Measurements from ENCODE around the gene WNT2B. TPM values are rescaled to one million over a fixed set of nuclear protein-coding genes. Genes with fewer than 3 reads are reported as not detected.

WNT2B gene
- total RNA-seq, 2 donors from 2014 or later: 1.6 to 3.9 TPM

- intact Hi-C loops (cut with DNase I): no loop called here
- Histone ChIP-seq H3K4me1 (peaks cover 18% of the 10 kb centered on the region), H3K4me3 (no peak overlapping the region), H3K36me3 (replicated peaks in 1 of 2; ENCODE audit: insufficient read depth in 1 of 2, low read depth in 2 of 2) (no peaks in the 10 kb centered on the region), H3K27me3 (peaks cover 0 to 10% of the 10 kb centered on the region in 2 donors), H3K9me3 (no peaks in the 10 kb centered on the region), H3K27ac (no peak overlapping the region)
- ATAC-seq (no peak), DNase-seq (no peak)
- 66 to 67% methylated on average over 8 to 16 of the region's 16 CpGs for WGBS, 2 donors
- TF ChIP-seq CTCF (IDR thresholded peaks at IDR 0.05) (no peak), POLR2A (IDR thresholded peaks at IDR 0.05) (no peak)
Observed at GRCh38 chr1:112509660-112510178, 954 bp downstream of the WNT2B start.

- Histone ChIP-seq H3K36me3 (replicated peaks in 1 of 2; ENCODE audit: insufficient read depth in 1 of 2, low read depth in 2 of 2) (no peaks in the 10 kb centered on the region), H3K27ac (no peak overlapping the region), H3K27me3 (peaks cover 0 to 10% of the 10 kb centered on the region in 2 donors), H3K4me1 (peaks cover 20% of the 10 kb centered on the region), H3K4me3 (no peak overlapping the region), H3K9me3 (no peaks in the 10 kb centered on the region)
- DNase-seq (no peak), ATAC-seq (no peak)
- TF ChIP-seq POLR2A (IDR thresholded peaks at IDR 0.05): no peak
- TF ChIP-seq CTCF (IDR thresholded peaks at IDR 0.05): no peak
- 81 to 83% methylated on average over 7 of the region's 7 CpGs for WGBS, 2 donors
- intact Hi-C loops (cut with DNase I): no loop called here
Observed at GRCh38 chr1:112510340-112510739, 1.6 kb downstream of the WNT2B start.

GRCh38 chr1:112511897-112512296, 3.1 kb downstream of the WNT2B start:
- intact Hi-C loops (cut with DNase I): no loop called here
- H3K4me3 ChIP-seq: no peak overlapping the region
- no peaks in the 10 kb centered on the region for H3K36me3 ChIP-seq (replicated peaks in 1 of 2; ENCODE audit: insufficient read depth in 1 of 2, low read depth in 2 of 2)
- 21 to 36% methylated on average over 2 of the region's 2 CpGs for WGBS, 2 donors
- TF ChIP-seq POLR2A (IDR thresholded peaks at IDR 0.05) (no peak), CTCF (IDR thresholded peaks at IDR 0.05) (no peak)
- peaks cover 0 to 10% of the 10 kb centered on the region in 2 donors for H3K27me3 ChIP-seq
- ATAC-seq: no peak
- peaks cover 24% of the 10 kb centered on the region for H3K4me1 ChIP-seq
- no peaks in the 10 kb centered on the region for H3K9me3 ChIP-seq
- no peak for DNase-seq
- no peak overlapping the region for H3K27ac ChIP-seq

- H3K4me3 ChIP-seq: no peak overlapping the region
- peaks cover 0 to 1% of the 10 kb centered on the region in 2 donors for H3K27me3 ChIP-seq
- intact Hi-C loops (cut with DNase I): no loop called here
- H3K27ac ChIP-seq: no peak overlapping the region
- TF ChIP-seq CTCF (IDR thresholded peaks at IDR 0.05) (no peak), POLR2A (IDR thresholded peaks at IDR 0.05) (no peak)
- H3K9me3 ChIP-seq: no peaks in the 10 kb centered on the region
- peaks cover 16% of the 10 kb centered on the region for H3K4me1 ChIP-seq
- DNase-seq: no peak
- H3K36me3 ChIP-seq (replicated peaks in 1 of 2; ENCODE audit: insufficient read depth in 1 of 2, low read depth in 2 of 2): no peaks in the 10 kb centered on the region
- 72 to 75% methylated on average over 6 to 9 of the region's 9 CpGs for WGBS, 2 donors
- no peak for ATAC-seq
Observed at GRCh38 chr1:112513112-112513870, 4.5 kb downstream of the WNT2B start.

- intact Hi-C loops (cut with DNase I): no loop called here
Observed at GRCh38 chr1:112514901-112515300, 6.1 kb downstream of the WNT2B start.

More at GRCh38 chr1:112514901-112515300, 6.1 kb downstream of the WNT2B start:
- TF ChIP-seq CTCF (IDR thresholded peaks at IDR 0.05) (no peak), POLR2A (IDR thresholded peaks at IDR 0.05) (no peak)
- H3K9me3 ChIP-seq: no peaks in the 10 kb centered on the region
- no peaks in the 10 kb centered on the region for H3K36me3 ChIP-seq (replicated peaks in 1 of 2; ENCODE audit: insufficient read depth in 1 of 2, low read depth in 2 of 2)
- DNase-seq (no peak), ATAC-seq (no peak)
- 88 to 95% methylated on average over 7 to 11 of the region's 12 CpGs for WGBS, 2 donors
- peaks cover 6% of the 10 kb centered on the region for H3K4me1 ChIP-seq
- H3K27me3 ChIP-seq: no peaks in the 10 kb centered on the region
- no peak overlapping the region for H3K27ac ChIP-seq
- H3K4me3 ChIP-seq: no peak overlapping the region
